Cerebellar cortex (tissue), 1 donor: ENCODE measurements around the gene SAFB.

ENCODE experiments used
- DNase-seq: peaks from one replicate; pipeline ENCODE4 v3.0.0-alpha.2; 2015; ENCODE audit warnings: low spot score

Gene SAFB

GRCh38 chr19:5627395-5627904 lies 4.6 kb downstream of the SAFB start:
- peak; percentile 38 for DNase-seq

DNA sequence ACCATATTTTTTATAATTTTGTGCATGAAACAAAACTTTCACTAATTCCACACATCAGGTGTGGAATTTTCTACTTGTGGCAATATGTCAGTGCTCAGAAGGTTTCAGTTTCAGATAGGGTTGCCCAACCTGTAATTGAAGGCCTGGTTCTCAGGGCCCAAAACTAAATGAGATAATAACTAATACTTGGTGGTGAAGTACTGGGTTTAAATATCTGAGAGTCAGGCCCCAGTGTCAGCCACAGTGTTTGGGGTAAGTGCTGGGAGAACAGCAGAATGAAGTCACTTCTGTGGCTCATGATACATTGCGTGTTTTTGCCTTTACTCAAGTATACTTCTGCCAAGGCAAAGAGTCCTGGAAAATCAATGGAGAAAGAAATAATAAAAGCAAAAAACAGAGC lies 5.6 kb downstream of the SAFB start:
- no peak for DNase-seq

GRCh38 chr19:5628919-5629481 lies 6.1 kb downstream of the SAFB start:
- DNase-seq: no peak

DNA sequence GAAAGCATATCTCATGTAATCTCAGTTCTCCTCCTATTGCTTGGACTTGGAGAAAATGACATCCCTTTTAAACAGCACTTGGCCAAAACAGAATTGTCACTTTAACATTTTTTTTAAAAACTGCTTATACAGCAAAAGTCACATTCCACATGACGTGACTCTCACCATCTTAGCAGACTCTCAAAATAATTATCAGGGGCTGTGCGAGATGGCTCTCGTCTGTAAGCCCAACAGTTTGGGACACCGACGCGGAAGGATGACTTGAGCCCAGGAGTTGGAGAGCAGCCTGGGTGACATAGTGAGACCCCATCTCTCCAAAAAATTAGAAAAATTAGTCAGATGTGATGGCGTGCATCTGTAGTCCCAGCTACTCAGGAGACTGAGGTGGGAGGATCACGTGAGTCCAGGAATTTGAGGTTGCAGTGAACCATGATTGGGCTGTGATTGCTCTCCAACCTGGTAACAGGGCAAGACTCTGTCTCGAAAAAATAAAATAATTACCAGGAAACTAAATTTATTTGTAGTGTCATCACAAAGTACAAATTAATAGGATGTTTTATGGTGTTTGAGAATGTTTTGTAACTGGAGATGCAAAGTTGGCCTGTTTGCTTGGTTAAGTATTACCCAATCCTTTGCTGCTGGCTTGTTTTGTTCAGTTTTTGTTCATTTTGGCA lies 8.8 kb downstream of the SAFB start:
- no peak for DNase-seq

DNA sequence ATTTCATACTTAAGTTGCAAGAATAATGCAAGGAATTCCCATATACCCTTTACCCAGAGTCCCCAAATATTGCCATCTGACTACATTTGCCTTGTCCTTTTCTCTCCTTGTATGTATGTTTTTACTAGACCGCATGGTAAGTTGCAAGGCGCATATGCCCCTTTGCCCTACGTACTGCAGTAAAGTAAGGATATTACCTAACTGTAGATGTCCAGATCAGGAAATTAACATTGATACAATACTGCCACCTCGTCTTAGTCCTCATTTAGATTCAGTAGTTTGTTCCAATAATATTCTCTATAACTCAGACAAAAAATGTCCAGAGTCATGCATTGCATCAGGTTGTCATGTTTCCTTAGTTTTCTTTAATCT lies 9.3 kb downstream of the SAFB start:
- DNase-seq: no peak

DNA sequence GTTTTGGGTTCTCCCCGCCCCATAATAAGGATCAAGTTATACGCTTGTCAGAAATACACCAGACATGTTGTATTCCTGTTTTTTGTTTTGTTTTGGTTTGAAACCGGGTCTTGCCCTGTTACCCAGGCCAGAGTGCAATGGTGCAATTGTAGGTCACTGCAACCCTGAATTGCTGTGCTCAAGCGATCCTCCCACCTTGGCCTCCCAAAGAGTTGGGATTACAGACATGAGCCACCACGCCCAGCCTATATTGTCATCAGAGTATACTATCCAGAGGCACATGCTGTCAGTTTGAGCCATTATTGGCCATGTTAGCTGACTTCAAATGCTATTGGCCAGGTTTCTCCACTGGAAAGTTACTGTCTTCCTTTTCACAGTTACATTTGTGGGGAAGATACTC lies 9.8 kb downstream of the SAFB start:
- DNase-seq: no peak

DNA sequence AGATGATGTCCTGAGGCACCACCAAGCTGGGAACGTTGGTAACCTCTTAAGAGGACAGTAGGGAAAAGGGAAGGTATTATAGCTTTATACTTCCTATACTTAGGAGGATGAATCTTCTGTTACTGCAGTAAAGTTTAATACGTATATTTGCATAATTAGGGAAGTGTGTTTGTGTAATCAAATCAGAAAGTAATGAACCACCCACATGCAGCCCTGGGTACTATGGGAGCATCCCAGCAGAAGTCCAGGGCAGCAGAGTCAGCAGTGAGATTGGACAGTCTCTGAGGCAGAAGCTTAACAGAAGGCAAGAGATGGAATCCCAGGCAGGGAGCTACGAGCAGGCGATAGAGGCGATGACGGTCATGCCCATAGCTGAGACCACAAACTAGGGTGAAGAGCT lies 12.5 kb downstream of the SAFB start:
- DNase-seq: no peak

DNA sequence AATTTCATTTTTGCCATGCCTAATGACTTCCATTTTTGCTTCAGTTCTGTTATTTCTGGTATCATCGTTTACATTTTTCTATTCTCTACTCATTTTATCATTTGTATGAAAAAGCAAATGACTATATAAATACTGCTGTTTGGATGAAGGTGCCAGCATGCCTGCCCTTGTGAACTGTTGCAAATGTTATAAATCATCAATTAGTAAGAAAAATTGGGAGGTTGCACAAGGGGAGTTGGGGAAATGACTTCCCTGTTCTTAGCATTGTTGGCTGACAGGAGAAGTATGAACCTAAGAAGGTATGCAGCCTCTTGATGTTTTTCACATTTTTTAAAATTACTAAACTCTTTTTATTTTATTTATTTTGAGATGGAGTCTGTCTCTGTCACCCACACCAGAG lies 15.1 kb downstream of the SAFB start:
- DNase-seq: no peak

GRCh38 chr19:5641171-5641570 lies 18.3 kb downstream of the SAFB start:
- no peak for DNase-seq

DNA sequence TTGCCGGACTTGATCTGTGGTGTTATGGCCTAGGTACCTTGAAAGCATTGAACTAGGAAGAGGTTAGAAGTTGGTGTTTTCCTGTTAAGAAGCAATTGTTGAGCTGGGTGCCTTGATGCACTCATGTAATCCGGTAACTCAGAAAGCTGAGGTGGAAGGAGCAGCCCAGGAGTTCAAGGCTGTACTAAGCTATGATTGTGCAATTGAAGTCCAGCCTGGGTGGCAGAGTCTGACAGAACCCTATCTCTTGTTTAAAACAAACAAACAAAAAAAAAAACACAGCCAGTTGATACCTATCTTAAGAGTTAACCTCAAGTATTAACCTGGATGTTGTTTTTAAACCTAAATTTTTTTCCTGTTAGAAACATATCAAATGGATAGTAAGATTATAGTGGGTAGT lies 19.3 kb downstream of the SAFB start:
- no peak for DNase-seq

DNA sequence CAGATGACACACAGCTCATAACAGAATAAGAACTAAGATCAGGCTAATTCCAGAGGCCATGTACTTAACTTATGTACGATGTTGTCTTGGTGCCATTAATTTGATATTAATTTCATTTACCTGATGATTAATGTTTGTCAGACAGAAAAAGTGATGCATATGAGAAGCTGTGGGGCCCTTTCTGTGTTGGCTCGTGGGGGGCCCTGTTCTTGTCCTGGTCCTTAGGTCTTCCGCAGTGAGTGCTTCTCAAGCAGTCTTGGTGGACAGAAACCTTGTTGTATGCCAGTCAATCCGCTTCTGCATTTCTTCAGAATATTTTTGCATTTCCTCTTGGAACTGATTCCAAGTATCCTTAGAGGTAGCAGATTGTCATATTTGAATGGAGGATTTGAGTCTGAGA lies 20.2 kb downstream of the SAFB start:
- DNase-seq: no peak

- DNase-seq: no peak
Measured at GRCh38 chr19:5644037-5644436, 21.2 kb downstream of the SAFB start.

- no peak for DNase-seq
Measured at GRCh38 chr19:5645409-5645808, 22.5 kb downstream of the SAFB start.

DNA sequence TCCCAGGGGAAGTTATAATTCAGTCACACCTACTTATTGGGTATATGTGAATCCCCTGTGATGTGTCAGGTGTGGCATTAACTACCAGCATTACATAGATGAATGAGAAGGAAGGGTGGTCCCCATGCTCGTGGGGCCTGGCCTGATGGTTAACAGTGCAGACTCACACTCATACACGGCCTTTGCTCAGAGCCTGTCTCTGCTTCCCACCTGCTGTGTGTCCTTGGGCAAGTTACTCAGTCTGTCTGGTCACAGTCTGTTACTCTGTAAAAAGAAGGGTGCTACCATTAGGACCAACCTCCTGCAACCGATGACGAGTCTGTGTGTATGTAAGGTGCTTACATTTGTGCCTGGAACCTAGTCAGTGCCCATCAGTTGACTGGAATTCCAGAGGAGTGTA lies 23.8 kb downstream of the SAFB start:
- no peak for DNase-seq

GRCh38 chr19:5648464-5648863 lies 25.6 kb downstream of the SAFB start:
- no peak for DNase-seq

DNA sequence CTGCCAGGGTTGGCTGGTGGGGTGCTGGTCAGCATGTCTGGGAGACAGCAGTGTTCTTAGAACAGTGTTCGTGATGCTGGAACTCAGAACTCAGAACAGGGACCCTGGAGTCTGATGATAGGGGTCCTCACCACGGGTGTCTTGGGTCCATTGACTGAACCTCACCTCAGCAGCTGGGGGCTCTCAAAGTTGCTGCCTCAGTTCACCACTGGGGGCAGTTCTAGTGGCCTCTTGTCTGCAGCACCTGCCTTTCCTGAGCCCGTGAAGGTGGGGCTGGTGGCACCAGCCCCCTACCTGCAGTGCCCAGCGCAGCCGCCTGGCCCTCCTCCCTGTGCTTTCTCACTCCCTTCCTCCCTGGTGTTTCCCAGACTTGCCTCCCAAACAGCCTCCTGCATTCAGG lies 28.5 kb downstream of the SAFB start:
- DNase-seq: no peak

GRCh38 chr19:5652261-5652660 lies 29.4 kb downstream of the SAFB start:
- DNase-seq: no peak

DNA sequence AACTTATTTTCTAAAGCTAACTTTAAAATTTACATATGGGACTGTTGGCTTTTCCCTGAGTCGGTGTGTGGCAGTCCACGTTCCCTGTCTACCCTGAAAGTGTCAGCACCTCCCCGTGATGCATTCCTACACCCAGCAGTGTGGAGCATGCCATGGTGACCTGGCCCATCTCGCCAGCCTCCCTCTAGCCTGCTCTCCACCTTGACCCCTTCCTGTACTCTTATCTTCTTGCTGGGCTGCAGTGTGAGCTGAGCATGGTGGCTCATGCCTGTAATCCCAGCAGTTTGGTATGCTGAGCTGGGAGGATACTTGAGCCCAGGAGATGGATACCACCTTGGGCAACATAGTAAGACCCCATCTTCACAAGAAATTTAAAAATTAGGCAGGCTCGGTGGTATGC lies 32.0 kb downstream of the SAFB start:
- DNase-seq: no peak

- no peak for DNase-seq
Measured at GRCh38 chr19:5655412-5655811, 32.5 kb downstream of the SAFB start.

GRCh38 chr19:5661483-5661882 lies 38.6 kb downstream of the SAFB start:
- no peak for DNase-seq

DNA sequence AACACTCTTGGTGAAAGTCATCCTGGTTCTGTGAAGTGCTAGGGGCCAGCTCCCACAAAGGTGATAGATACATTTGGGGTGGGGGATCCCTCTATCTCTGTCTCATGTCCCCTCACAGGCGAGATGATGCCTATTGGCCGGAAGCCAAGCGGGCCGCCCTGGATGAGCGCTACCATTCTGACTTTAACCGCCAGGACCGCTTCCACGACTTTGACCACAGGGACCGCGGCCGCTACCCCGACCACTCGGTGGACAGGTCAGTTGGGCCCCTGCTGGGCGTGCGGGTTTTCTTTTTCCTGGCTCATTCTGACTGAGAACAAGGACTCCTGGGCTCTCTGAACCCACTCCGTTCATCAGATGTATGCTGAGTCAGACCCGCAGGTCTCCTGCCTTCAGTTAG lies 41.0 kb downstream of the SAFB start:
- no peak for DNase-seq

DNA sequence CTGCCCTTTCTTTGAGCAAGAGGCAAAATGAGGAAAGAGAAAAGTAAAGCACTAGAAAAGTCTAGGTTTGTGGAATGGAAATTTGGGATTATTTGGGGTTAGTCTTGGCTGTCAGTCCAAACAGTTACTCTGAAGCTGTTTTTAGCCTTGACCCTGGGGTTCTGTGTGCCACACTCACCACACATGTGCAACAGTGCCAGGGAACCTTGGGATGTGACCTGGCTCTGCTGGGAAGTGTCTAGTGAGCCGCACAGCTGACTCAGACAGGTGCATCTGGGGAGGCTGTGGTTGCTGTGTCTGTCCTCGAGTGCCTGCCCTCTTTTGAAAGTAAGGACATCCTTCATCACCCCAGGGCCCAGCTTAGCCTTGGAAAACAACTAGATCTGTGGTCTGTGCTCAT lies 41.6 kb downstream of the SAFB start:
- DNase-seq: no peak

- no peak for DNase-seq
Measured at GRCh38 chr19:5665781-5666513, 43.1 kb downstream of the SAFB start.
